ENCODE results near the gene DENND11. TPM values are rescaled to one million over a fixed set of nuclear protein-coding genes. Genes with fewer than 3 reads are reported as not detected.

Gene DENND11
- 2.3 TPM in 2 replicates for total RNA-seq
- 3.4 TPM for polyA plus RNA-seq (2012)

- peak; percentile 54 for DNase-seq (ENCODE audit: low read depth)
Observed at GRCh38 chr7:141702047-141702567, at the start of gene DENND11. Gene DENND11, minus strand, starts transcription at chr7:141702166. Its CDS starts 13 bp downstream, at chr7:141702153.

- DNase-seq (ENCODE audit: low read depth): peak; percentile 42
Observed at GRCh38 chr7:141748396-141748795, 46.4 kb upstream of the DENND11 start.

- DNase-seq (ENCODE audit: low read depth): peak; percentile 57
Observed at GRCh38 chr7:141744131-141744530, 42.2 kb upstream of the DENND11 start.

GRCh38 chr7:141742229-141742628 lies 40.3 kb upstream of the DENND11 start:
- no peak for DNase-seq (ENCODE audit: low read depth)

GRCh38 chr7:141739250-141739649 lies 37.3 kb upstream of the DENND11 start:
- DNase-seq (ENCODE audit: low read depth): no peak

GRCh38 chr7:141738592-141739013 lies 36.6 kb upstream of the DENND11 start:
- no peak for DNase-seq (ENCODE audit: low read depth)

- DNase-seq (ENCODE audit: low read depth): peak; percentile 99
Observed at GRCh38 chr7:141737836-141738591, 36.0 kb upstream of the DENND11 start, which contains the start of gene SSBP1. Gene SSBP1, plus strand, starts transcription at chr7:141738358. Its CDS starts 809 bp downstream, at chr7:141739167.

GRCh38 chr7:141737118-141737835 lies 35.3 kb upstream of the DENND11 start:
- DNase-seq (ENCODE audit: low read depth): no peak

- peak; percentile 6 for DNase-seq (ENCODE audit: low read depth)
Observed at GRCh38 chr7:141731476-141732149, 29.6 kb upstream of the DENND11 start.

GRCh38 chr7:141729020-141729419 lies 27.1 kb upstream of the DENND11 start:
- no peak for DNase-seq (ENCODE audit: low read depth)

GRCh38 chr7:141722529-141722928 lies 20.6 kb upstream of the DENND11 start:
- DNase-seq (ENCODE audit: low read depth): no peak

GRCh38 chr7:141717450-141717849 lies 15.5 kb upstream of the DENND11 start:
- no peak for DNase-seq (ENCODE audit: low read depth)

GRCh38 chr7:141715794-141716689 lies 14.1 kb upstream of the DENND11 start:
- DNase-seq (ENCODE audit: low read depth): peak; percentile 14

GRCh38 chr7:141715018-141715417 lies 13.1 kb upstream of the DENND11 start:
- no peak for DNase-seq (ENCODE audit: low read depth)

GRCh38 chr7:141714571-141714970 lies 12.6 kb upstream of the DENND11 start:
- no peak for DNase-seq (ENCODE audit: low read depth)

GRCh38 chr7:141713890-141714289 lies 11.9 kb upstream of the DENND11 start:
- no peak for DNase-seq (ENCODE audit: low read depth)

- DNase-seq (ENCODE audit: low read depth): no peak
Observed at GRCh38 chr7:141712603-141713255, 10.8 kb upstream of the DENND11 start.

- no peak for DNase-seq (ENCODE audit: low read depth)
Observed at GRCh38 chr7:141710301-141710700, 8.3 kb upstream of the DENND11 start.

GRCh38 chr7:141709749-141710148 lies 7.8 kb upstream of the DENND11 start:
- DNase-seq (ENCODE audit: low read depth): no peak

- DNase-seq (ENCODE audit: low read depth): no peak
Observed at GRCh38 chr7:141709318-141709717, 7.4 kb upstream of the DENND11 start.

Data from myocyte (in vitro differentiated cells).